Heart right ventricle (tissue), 16 donors: ENCODE data around the gene USP3. TPM values are rescaled to one million over a fixed set of nuclear protein-coding genes. Genes with fewer than 3 reads are reported as not detected.

ENCODE experiments used
- ATAC-seq, 8 donors: fragments of 200-7000 bp; cut with Tn5 transposase; one replicate each; pipeline ENCODE4 v1.9.1; 2020; ENCODE audit warnings: mild to moderate bottlenecking in 8 of 8, moderate library complexity in 8 of 8, moderate number of reproducible peaks in 1 of 8
- DNase-seq, 2 donors: peaks; one replicate each; pipeline ENCODE4 v3.0.0-alpha.2; 2020
- H3K27ac ChIP-seq, 10 donors: fragments of 200-600 bp; sonication (generic) in 2 of 10; one replicate each; pipeline versions ENCODE4 v1.5.0 to v1.8.0; 2020 to 2022; ENCODE audit warnings: mild to moderate bottlenecking in 3 of 10
- H3K27me3 ChIP-seq, 7 donors: fragments of 200-600 bp; one replicate each; pipeline ENCODE4 v1.8.0; 2021 to 2022; ENCODE audit warnings: mild to moderate bottlenecking in 2 of 7
- H3K36me3 ChIP-seq, 9 donors: fragments of 200-600 bp; sonication (generic) in 1 of 9; one replicate each; pipeline versions ENCODE4 v1.5.0 to v1.8.0; 2020 to 2022; ENCODE audit warnings: mild to moderate bottlenecking in 2 of 9
- H3K4me1 ChIP-seq, 9 donors: fragments of 200-600 bp; sonication (generic) in 1 of 9; one replicate each; pipeline versions ENCODE4 v1.5.0 to v1.8.0; 2020 to 2022; ENCODE audit warnings: mild to moderate bottlenecking in 4 of 9
- H3K4me3 ChIP-seq, 10 donors: fragments of 200-600 bp; sonication (generic) in 2 of 10; one replicate each; pipeline versions ENCODE4 v1.5.0 to v1.8.0; 2020 to 2022; ENCODE audit warnings: mild to moderate bottlenecking in 7 of 10, moderate library complexity in 2 of 10
- H3K9me3 ChIP-seq, 11 donors: fragments of 200-600 bp in 10 of 11; sonication (generic) in 2 of 11; one replicate each; pipeline versions ENCODE4 v1.5.0 to v1.8.0; 2013 to 2022; ENCODE audit warnings: mild to moderate bottlenecking in 2 of 11, control low read depth in 1 of 11, moderate library complexity in 1 of 11
- CTCF ChIP-seq, 9 donors: fragments of 200-600 bp; sonication (generic) in 2 of 9; IDR thresholded peaks; one replicate each; pipeline versions ENCODE4 v1.5.0 to v1.8.0; 2021 to 2022; ENCODE audit warnings: antibody characterized with exemption in 9 of 9, mild to moderate bottlenecking in 5 of 9, moderate library complexity in 1 of 9
- WGBS, 2 donors: extraction: QIAGEN DNeasy Blood & Tissue Kit; methylation state at CpG; one replicate each; pipeline ENCODE4 v1.1.7; 2013; ENCODE audit warnings: inconsistent platforms in 1 of 2; 5-methylcytosine and 5-hydroxymethylcytosine counted together
- intact Hi-C, 10 donors: fragments of 100-400 bp; cut with DNase I; formaldehyde crosslinking; loops; one replicate each; pipeline versions ENCODE4 v1.11.1 to v1.14.2; 2022
- polyA plus RNA-seq, 2 donors: library from polyadenylated mRNA; stranded (reverse); fragments of 200-250 nt; gene quantifications; one replicate each; pipeline ENCODE4 v1.2.3, GENCODE V29; 2013
- total RNA-seq, 10 donors: library from RNA; stranded (reverse); fragmentation: NEBNext Ultra II Directional in 3 of 10; extraction: Animal tissue kit (Norgen Biotek cat#: 25700) in 3 of 10; gene quantifications; one replicate each; pipeline versions ENCODE4 v1.2.1 to v1.2.4, GENCODE V29; 2021 to 2023
- donor health status: Arrhythmogenic right ventricular cardiomyopathy.
- donor health status: ischemic (EF 13 %, LVEDD 7.1; RV severe dilation, severe dysfunction).
- donor health status: healthy with polysubstance abuse.
- donor health status: DM: no; HTN: yes; CAD: no.
- donor health status: DM: no; HTN: no; CAD: no.
- donor health status: ischemic (EF 25% LVEDD 6.9; RV normal size, moderate dysfunction).
- donor health status: ischemic (EF 25% LVEDD 5.7; RV mildly dilated, moderate dysfunction).
- donor health status: healthy.
- donor health status: DM: yes; HTN: yes; CAD: no.
- donor health status: Ischemic cardiomyopathy.
- donor health status: ischemic (EF 35%, LVEDD 5.7; RV mildly dilated, moderate dysfunction).
- donor health status: nonischemic (EF 11% LVEDD 7.7; RV severe dilation, severe dysfunction).
- donor health status: DM: yes; HTN: yes; CAD: no.
- donor health status: PGD.
- donor health status: ischemic (EF 29% LVEDD 5.4; RV normal size, mild dysfunction).
- donor health status: nonischemic (EF 23%, LVEDD 6.1; RV moderate dilation, normal function).

The USP3 gene
- total and polyA plus RNA-seq, 12 donors: 8.4 to 23.7 (median 16.6) TPM

GRCh38 chr15:63596676-63597037 is 92.3 kb downstream of the USP3 start:
- Histone ChIP-seq H3K4me3 (peak overlapping the region in 9 of 10 donors; percentile 37 to 74 (median 69)), H3K36me3 (peaks cover 0 to 32% (median 15%) of the 10 kb centered on the region in 9 donors), H3K27ac (peak overlapping the region; percentile 66 to 95 (median 89)), H3K9me3 (no peaks in the 10 kb centered on the region), H3K27me3 (no peaks in the 10 kb centered on the region), H3K4me1 (peaks cover 15 to 71% (median 58%) of the 10 kb centered on the region in 9 donors)
- DNase-seq: no peak
- 32 to 40% methylated on average over 2 of the region's 2 CpGs for WGBS, 2 donors
- no peak for TF ChIP-seq CTCF (IDR thresholded peaks at IDR 0.05)
- ATAC-seq: peak in 5 of 8 donors; percentile 2 to 38 (median 30)
- intact Hi-C loops: loop anchor here (5.0 to 10.0 kb wide), 5 partner anchors 89 to 129 kb away; partner anchors contain the start of gene USP3 (in 3 of the 10)

GRCh38 chr15:63597038-63597790 is 92.8 kb downstream of the USP3 start, which contains the start of gene FBXL22:
Gene FBXL22, plus strand, starts transcription at chr15:63597387. Its CDS starts 6 bp downstream, at chr15:63597393.
- intact Hi-C loops: loop anchor here (5.0 to 10.0 kb wide), 5 partner anchors 90 to 130 kb away; partner anchors contain the start of gene USP3 (in 3 of the 10)
- Histone ChIP-seq H3K27ac (peak within 1 kb of the TSS; percentile 66 to 95 (median 89)), H3K9me3 (no peaks in the 10 kb centered on the region), H3K4me3 (peak within 1 kb of the TSS; percentile 27 to 74 (median 68)), H3K27me3 (no peaks in the 10 kb centered on the region), H3K36me3 (peaks cover 0 to 27% (median 11%) of the 10 kb centered on the region in 9 donors), H3K4me1 (peaks cover 16 to 76% (median 63%) of the 10 kb centered on the region in 9 donors)
- DNase-seq (peak; percentile 35 to 60), ATAC-seq (peak; percentile 12 to 72 (median 44))
- no peak for TF ChIP-seq CTCF (IDR thresholded peaks at IDR 0.05)
- 30 to 42% methylated on average over 23 of the region's 23 CpGs for WGBS, 2 donors

- peaks cover 0 to 21% (median 10%) of the 10 kb centered on the region in 9 donors for H3K36me3 ChIP-seq
- H3K4me1 ChIP-seq: peaks cover 16 to 81% (median 63%) of the 10 kb centered on the region in 9 donors
- 57 to 72% methylated on average over 6 of the region's 6 CpGs for WGBS, 2 donors
- no peaks in the 10 kb centered on the region for H3K9me3 ChIP-seq
- peak overlapping the region; percentile 66 to 95 (median 89) for H3K27ac ChIP-seq
- H3K4me3 ChIP-seq: peak overlapping the region; percentile 27 to 74 (median 68)
- intact Hi-C loops: loop anchor here (2.0 to 10.0 kb wide), 6 partner anchors 91 to 131 kb away; partner anchors contain the start of gene USP3 (in 3 of the 10)
- DNase-seq: no peak
- no peak for TF ChIP-seq CTCF (IDR thresholded peaks at IDR 0.05)
- no peaks in the 10 kb centered on the region for H3K27me3 ChIP-seq
- no peak for ATAC-seq
These were observed 93.4 kb downstream of the USP3 start for GRCh38 chr15:63597821-63598220.
